A549 (cell line): Measurements from ENCODE around the gene RAB27A.

Experiments
- CEBPB ChIP-seq, 2 experiments: fragments of >200 bp in 1 of 2; sonication (Bioruptor Twin) in 1 of 2; formaldehyde crosslinking in 1 of 2; IDR thresholded peaks; 2 replicates each; pipeline ENCODE4 v1.6.1; 2012 to 2016
- CTCF ChIP-seq: fragments of >200 bp; sonication (Bioruptor Twin); formaldehyde crosslinking; IDR thresholded peaks from 3 replicates; pipeline ENCODE4 v1.5.1; 2016
- EP300 ChIP-seq, 2 experiments: fragments of >200 bp; sonication (Bioruptor Twin); formaldehyde crosslinking; IDR thresholded peaks; 2 replicates in 1 of 2; 3 replicates in 1 of 2; pipeline ENCODE4 v1.6.1; 2016 to 2017
- KDM5A ChIP-seq: fragments of 200-600 bp; sonication (generic); IDR thresholded peaks from 2 replicates; pipeline ENCODE4 v1.6.1; 2016; ENCODE audit warnings: antibody characterized with exemption, mild to moderate bottlenecking
- MYC ChIP-seq: IDR thresholded peaks from 2 replicates; pipeline ENCODE4 v1.6.1; 2012; ENCODE audit warnings: mild to moderate bottlenecking, inconsistent platforms, low read length, improper control_type of control experiment, borderline replicate concordance
- POLR2A ChIP-seq: IDR thresholded peaks from 2 replicates; pipeline ENCODE4 v1.6.1; 2012; ENCODE audit warnings: mild to moderate bottlenecking, low read length
- POLR2AphosphoS2 ChIP-seq: conservative IDR thresholded peaks from 2 replicates; pipeline ENCODE4 v1.6.1; 2012; ENCODE audit warnings: low read length, improper control_type of control experiment, inconsistent platforms
- REST ChIP-seq: fragments of 200-600 bp; sonication (generic); IDR thresholded peaks from 2 replicates; pipeline ENCODE4 v1.6.1; 2016; ENCODE audit warnings: antibody characterized with exemption, mild to moderate bottlenecking, moderate library complexity
- TP53 ChIP-seq: fragments of 250-450 bp; sonication (Bioruptor Pico); IDR thresholded peaks from 2 replicates; pipeline ENCODE4 v1.5.0; 2021; ENCODE audit warnings: mild to moderate bottlenecking, moderate library complexity
- TF ChIP-seq, protein P1 (sequence below): IDR thresholded peaks from 2 replicates; pipeline ENCODE4 v1.6.1; 2012

GRCh38 chr15:55250941-55251340 lies 38.7 kb downstream of the RAB27A start:
- TF ChIP-seq POLR2A: no peak
- TF ChIP-seq CTCF: no peak
- no peak for TF ChIP-seq KDM5A
- TF ChIP-seq EP300 (IDR thresholded peaks at IDR 0.05): no peak
- TF ChIP-seq REST: no peak
- TF ChIP-seq, protein P1, sequence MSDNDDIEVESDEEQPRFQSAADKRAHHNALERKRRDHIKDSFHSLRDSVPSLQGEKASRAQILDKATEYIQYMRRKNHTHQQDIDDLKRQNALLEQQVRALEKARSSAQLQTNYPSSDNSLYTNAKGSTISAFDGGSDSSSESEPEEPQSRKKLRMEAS: no peak
- TF ChIP-seq POLR2AphosphoS2: no peak
- no peak for TF ChIP-seq CEBPB (IDR thresholded peaks at IDR 0.05)
- no peak for TF ChIP-seq TP53 (CRISPR knock-in tag)
- no peak for TF ChIP-seq MYC
